GM12874 (cell line): ENCODE measurements around the gene TSPYL6.

Experiments used
- CTCF ChIP-seq: IDR thresholded peaks from 2 replicates; pipeline ENCODE4 v1.5.1; 2011; ENCODE audit warnings: low read depth, mild to moderate bottlenecking, control low read depth, low read length, moderate library complexity; ENCODE audit not compliant: insufficient read depth

The TSPYL6 gene

GRCh38 chr2:54208364-54209240 lies 47.4 kb downstream of the TSPYL6 start:
- TF ChIP-seq CTCF, result no peak

GRCh38 chr2:54207666-54208195 lies 48.3 kb downstream of the TSPYL6 start:
- no peak for TF ChIP-seq CTCF

- peak; percentile 26; the same call in 1 of the 2 replicates for TF ChIP-seq CTCF
Measured at GRCh38 chr2:54206596-54206995, 49.4 kb downstream of the TSPYL6 start.

GRCh38 chr2:54204476-54204875 lies 51.6 kb downstream of the TSPYL6 start:
- TF ChIP-seq CTCF, result no peak
